Measurements from ENCODE around the gene EDAR.

DNA sequence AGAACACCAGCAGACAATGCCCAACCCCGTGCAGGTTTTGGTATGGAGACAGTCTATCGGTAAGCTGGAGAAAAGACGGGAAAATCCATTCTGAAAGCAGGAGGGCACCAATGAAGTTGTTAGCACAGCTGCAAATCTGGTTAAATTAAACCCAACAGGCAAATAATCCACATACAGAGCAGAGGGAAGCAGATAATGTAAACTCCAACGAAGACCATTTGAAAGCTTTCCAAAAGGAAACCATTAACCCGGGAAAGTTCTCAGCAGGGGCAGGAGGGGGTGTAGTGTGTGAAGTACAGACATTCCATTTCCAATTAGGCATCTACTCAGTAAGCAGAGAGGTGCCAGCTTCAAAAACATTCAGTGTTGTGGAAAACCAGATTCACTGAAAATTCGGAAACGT lies 10.3 kb downstream of the EDAR start:
- TF ChIP-seq, protein P1, sequence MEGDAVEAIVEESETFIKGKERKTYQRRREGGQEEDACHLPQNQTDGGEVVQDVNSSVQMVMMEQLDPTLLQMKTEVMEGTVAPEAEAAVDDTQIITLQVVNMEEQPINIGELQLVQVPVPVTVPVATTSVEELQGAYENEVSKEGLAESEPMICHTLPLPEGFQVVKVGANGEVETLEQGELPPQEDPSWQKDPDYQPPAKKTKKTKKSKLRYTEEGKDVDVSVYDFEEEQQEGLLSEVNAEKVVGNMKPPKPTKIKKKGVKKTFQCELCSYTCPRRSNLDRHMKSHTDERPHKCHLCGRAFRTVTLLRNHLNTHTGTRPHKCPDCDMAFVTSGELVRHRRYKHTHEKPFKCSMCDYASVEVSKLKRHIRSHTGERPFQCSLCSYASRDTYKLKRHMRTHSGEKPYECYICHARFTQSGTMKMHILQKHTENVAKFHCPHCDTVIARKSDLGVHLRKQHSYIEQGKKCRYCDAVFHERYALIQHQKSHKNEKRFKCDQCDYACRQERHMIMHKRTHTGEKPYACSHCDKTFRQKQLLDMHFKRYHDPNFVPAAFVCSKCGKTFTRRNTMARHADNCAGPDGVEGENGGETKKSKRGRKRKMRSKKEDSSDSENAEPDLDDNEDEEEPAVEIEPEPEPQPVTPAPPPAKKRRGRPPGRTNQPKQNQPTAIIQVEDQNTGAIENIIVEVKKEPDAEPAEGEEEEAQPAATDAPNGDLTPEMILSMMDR (IDR thresholded peaks at IDR 0.05 in 2 of 3, conservative IDR thresholded peaks at IDR 0.05 in 1 of 3; ENCODE audit: control insufficient read depth in 2 of 3, extremely low read depth in 1 of 3, insufficient read depth in 1 of 3, low read depth in 3 of 3, low read length in 3 of 3), result no peak
- TF ChIP-seq RAD51 (IDR thresholded peaks at IDR 0.05) (no peak), YY1 (IDR thresholded peaks at IDR 0.05; ENCODE audit: low read depth, low read length) (no peak), POLR2A (IDR thresholded peaks at IDR 0.05; ENCODE audit: low read depth, low read length) (no peak), NR2C2 (IDR thresholded peaks at IDR 0.05; ENCODE audit: borderline replicate concordance, control insufficient read depth, insufficient read length, low read depth) (no peak), JUND (IDR thresholded peaks at IDR 0.05; ENCODE audit: low read depth, low read length) (no peak), MTA2 (IDR thresholded peaks at IDR 0.05; ENCODE audit: low read depth) (no peak), POU2F2 (IDR thresholded peaks at IDR 0.05; ENCODE audit: borderline replicate concordance, low read depth, low read length) (no peak)
